Measurements from ENCODE around the gene CAV3.
"Not testable (repeated sequence)": the region's sequence is repeated elsewhere in the genome, so short reads cannot be mapped to it uniquely, and the experiment has no call there.

- not testable (repeated sequence) for TF ChIP-seq ZNF488 (tag by site-specific recombination; IDR thresholded peaks at IDR 0.05); SETDB1 (IDR thresholded peaks at IDR 0.05; ENCODE audit: insufficient read length, low read length); GLI2 (tag by site-specific recombination; IDR thresholded peaks at IDR 0.05; ENCODE audit: borderline replicate concordance, low read depth)
Observed at GRCh38 chr3:8684992-8685391, 48.6 kb upstream of the CAV3 start.
